Panc1 (cell line): Measurements from ENCODE around the gene CNST.

ENCODE experiments used
- POLR2AphosphoS5 ChIP-seq: IDR thresholded peaks from 2 replicates; pipeline ENCODE4 v1.6.1; 2012; ENCODE audit warnings: mild to moderate bottlenecking, low read depth, low read length, moderate library complexity
- TF ChIP-seq, protein P1 (sequence below): fragments of 450-650 bp; IDR thresholded peaks from 2 replicates; pipeline ENCODE4 v1.5.1; 2017; ENCODE audit warnings: mild to moderate bottlenecking

GRCh38 chr1:246674049-246674448, 107.8 kb downstream of the CNST start:
- TF ChIP-seq, protein P1, sequence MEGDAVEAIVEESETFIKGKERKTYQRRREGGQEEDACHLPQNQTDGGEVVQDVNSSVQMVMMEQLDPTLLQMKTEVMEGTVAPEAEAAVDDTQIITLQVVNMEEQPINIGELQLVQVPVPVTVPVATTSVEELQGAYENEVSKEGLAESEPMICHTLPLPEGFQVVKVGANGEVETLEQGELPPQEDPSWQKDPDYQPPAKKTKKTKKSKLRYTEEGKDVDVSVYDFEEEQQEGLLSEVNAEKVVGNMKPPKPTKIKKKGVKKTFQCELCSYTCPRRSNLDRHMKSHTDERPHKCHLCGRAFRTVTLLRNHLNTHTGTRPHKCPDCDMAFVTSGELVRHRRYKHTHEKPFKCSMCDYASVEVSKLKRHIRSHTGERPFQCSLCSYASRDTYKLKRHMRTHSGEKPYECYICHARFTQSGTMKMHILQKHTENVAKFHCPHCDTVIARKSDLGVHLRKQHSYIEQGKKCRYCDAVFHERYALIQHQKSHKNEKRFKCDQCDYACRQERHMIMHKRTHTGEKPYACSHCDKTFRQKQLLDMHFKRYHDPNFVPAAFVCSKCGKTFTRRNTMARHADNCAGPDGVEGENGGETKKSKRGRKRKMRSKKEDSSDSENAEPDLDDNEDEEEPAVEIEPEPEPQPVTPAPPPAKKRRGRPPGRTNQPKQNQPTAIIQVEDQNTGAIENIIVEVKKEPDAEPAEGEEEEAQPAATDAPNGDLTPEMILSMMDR: no peak
- TF ChIP-seq POLR2AphosphoS5: no peak
